PC-9 (cell line): ENCODE data around the gene ARHGEF37.

Experiments
- EZH2 ChIP-seq: fragments of 200-600 bp; sonication (generic); IDR thresholded peaks from 2 replicates; pipeline ENCODE4 v1.8.0; 2017; ENCODE audit warnings: antibody characterized with exemption, low read depth
- TF ChIP-seq, protein P1 (sequence below): fragments of 200-600 bp; sonication (generic); conservative IDR thresholded peaks from 2 replicates; pipeline ENCODE4 v1.6.1; 2017; ENCODE audit warnings: mixed run types, antibody characterized with exemption, mild to moderate bottlenecking, moderate library complexity

DNA sequence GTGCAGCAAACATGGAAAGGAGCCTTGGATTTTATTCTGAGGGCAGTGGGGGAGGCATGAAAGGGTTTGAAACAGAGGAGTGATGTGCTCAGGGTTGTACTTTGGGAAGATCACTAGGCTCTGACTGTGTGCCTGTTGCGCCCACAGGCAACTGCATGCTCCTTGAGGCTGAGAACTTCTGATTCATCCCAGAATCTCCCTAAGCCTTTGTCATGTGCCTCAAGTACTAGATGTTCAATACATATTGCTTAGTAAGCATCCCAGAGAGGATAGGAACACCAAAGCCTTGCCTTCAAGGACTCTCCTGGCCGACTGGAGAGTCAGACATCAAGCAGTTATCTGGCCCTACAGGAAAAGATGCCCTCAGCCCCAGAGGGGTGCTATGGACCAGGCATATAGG lies 54.1 kb downstream of the ARHGEF37 start:
- TF ChIP-seq, protein P1, sequence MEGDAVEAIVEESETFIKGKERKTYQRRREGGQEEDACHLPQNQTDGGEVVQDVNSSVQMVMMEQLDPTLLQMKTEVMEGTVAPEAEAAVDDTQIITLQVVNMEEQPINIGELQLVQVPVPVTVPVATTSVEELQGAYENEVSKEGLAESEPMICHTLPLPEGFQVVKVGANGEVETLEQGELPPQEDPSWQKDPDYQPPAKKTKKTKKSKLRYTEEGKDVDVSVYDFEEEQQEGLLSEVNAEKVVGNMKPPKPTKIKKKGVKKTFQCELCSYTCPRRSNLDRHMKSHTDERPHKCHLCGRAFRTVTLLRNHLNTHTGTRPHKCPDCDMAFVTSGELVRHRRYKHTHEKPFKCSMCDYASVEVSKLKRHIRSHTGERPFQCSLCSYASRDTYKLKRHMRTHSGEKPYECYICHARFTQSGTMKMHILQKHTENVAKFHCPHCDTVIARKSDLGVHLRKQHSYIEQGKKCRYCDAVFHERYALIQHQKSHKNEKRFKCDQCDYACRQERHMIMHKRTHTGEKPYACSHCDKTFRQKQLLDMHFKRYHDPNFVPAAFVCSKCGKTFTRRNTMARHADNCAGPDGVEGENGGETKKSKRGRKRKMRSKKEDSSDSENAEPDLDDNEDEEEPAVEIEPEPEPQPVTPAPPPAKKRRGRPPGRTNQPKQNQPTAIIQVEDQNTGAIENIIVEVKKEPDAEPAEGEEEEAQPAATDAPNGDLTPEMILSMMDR, result no peak
- no peak for TF ChIP-seq EZH2
